ENCODE results near the gene GALNT2.

DNA sequence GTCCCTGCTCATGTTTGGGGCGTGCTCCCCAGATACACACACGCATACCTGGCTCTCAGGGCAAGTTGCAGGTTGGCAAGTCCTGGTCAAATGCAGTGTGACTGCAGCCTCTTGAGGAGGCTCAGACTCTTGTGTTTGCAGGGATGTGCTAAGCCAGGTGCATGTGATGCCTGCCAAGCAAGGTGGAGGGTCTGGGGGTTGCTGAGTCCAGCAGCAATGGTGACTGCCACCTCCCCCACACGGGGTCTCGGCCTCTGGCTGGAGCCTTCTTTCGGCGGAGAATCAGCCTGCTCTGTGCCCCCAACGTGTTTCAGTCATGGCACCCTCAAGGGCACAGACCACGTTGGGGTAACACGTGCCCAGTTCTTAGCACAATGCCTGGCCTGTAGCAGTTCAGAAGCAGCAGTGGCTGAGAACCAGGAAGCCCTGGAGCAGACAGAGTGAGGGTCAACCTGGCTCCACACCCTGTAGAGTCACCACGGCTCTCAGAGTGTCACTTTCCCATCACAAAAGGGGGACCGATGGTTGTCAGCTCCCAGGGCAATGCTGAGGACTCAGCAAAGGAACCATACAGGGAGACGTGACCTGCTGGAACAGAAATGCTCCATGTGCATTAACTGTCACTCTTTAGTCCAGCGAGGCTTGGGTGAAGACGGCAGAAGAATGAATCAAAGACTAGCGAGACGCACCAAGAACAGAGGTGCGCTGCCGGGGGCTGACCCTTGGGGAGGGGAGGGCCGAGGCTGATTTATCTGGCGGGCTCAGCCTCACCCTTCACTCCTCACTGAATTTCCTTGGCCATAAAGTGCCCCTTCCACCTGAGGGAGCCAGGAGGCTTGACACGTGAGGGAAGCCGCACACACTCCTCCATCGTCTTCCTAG, 250.1 kb downstream of the GALNT2 start:
- TF ChIP-seq, protein P1, sequence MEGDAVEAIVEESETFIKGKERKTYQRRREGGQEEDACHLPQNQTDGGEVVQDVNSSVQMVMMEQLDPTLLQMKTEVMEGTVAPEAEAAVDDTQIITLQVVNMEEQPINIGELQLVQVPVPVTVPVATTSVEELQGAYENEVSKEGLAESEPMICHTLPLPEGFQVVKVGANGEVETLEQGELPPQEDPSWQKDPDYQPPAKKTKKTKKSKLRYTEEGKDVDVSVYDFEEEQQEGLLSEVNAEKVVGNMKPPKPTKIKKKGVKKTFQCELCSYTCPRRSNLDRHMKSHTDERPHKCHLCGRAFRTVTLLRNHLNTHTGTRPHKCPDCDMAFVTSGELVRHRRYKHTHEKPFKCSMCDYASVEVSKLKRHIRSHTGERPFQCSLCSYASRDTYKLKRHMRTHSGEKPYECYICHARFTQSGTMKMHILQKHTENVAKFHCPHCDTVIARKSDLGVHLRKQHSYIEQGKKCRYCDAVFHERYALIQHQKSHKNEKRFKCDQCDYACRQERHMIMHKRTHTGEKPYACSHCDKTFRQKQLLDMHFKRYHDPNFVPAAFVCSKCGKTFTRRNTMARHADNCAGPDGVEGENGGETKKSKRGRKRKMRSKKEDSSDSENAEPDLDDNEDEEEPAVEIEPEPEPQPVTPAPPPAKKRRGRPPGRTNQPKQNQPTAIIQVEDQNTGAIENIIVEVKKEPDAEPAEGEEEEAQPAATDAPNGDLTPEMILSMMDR (IDR thresholded peaks at IDR 0.05) = no peak
- no peak for TF ChIP-seq POLR2A (IDR thresholded peaks at IDR 0.05)
